Right lobe of liver (tissue), 6 donors: ENCODE data around the gene LRRC45. TPM values are rescaled to one million over a fixed set of nuclear protein-coding genes. Genes with fewer than 3 reads are reported as not detected.

Experiments used
- ATAC-seq, 4 donors: fragments of 200-7000 bp; cut with Tn5 transposase; one replicate each; pipeline ENCODE4 v1.9.1; 2020; ENCODE audit warnings: mild to moderate bottlenecking in 4 of 4, moderate library complexity in 4 of 4
- DNase-seq, 3 donors: peaks; one replicate each; pipeline ENCODE4 v3.0.0-alpha.2; 2020
- H3K27ac ChIP-seq, 3 donors: fragments of 200-600 bp; one replicate each; pipeline ENCODE4 v1.8.0; 2022
- H3K27me3 ChIP-seq, 2 donors: fragments of 200-600 bp; one replicate each; pipeline ENCODE4 v1.8.0; 2022
- H3K36me3 ChIP-seq, 4 donors: fragments of 200-600 bp; sonication (generic) in 1 of 4; one replicate each; pipeline versions ENCODE4 v1.5.1 to v1.8.0; 2017 to 2022; ENCODE audit warnings: control low read depth in 1 of 4
- H3K4me1 ChIP-seq, 4 donors: fragments of 200-600 bp; sonication (generic) in 1 of 4; one replicate each; pipeline versions ENCODE4 v1.5.1 to v1.8.0; 2017 to 2022; ENCODE audit warnings: control low read depth in 1 of 4
- H3K4me3 ChIP-seq, 3 donors: fragments of 200-600 bp; one replicate each; pipeline ENCODE4 v1.8.0; 2022
- H3K9me3 ChIP-seq, 4 donors: fragments of 200-600 bp; sonication (generic) in 1 of 4; one replicate each; pipeline versions ENCODE4 v1.5.1 to v1.8.0; 2017 to 2022; ENCODE audit warnings: control low read depth in 1 of 4
- POLR2A ChIP-seq: fragments of 450-650 bp; IDR thresholded peaks from one replicate; pipeline ENCODE4 v1.6.1; 2017; ENCODE audit warnings: antibody characterized with exemption, mild to moderate bottlenecking
- WGBS: methylation state at CpG from one replicate; pipeline ENCODE4 v1.1.6; 2018; ENCODE audit warnings: low coverage, low lambda C conversion rate; ENCODE audit not compliant: insufficient coverage; ENCODE audit errors: missing lambda C conversion rate; 5-methylcytosine and 5-hydroxymethylcytosine counted together
- intact Hi-C, 2 donors: fragments of 100-400 bp; cut with DNase I; formaldehyde crosslinking; loops; one replicate each; pipeline versions ENCODE4 v1.11.2 to v1.14.1; 2022
- total RNA-seq, 6 experiments: library from RNA; depleted of rRNA in 2 of 6; stranded (reverse); fragments of >200 nt in 2 of 6; fragmentation: NEBNext Ultra II Directional in 3 of 6; extraction: Animal tissue kit (Norgen Biotek cat#: 25700) in 3 of 6; gene quantifications; one replicate each; pipeline versions ENCODE4 v1.1.0 to v1.2.4, GENCODE V29; 2016 to 2023
- TF ChIP-seq, protein P1 (sequence below), 4 donors: fragments of 200-600 bp in 3 of 4; fragments of 450-650 bp in 1 of 4; IDR thresholded peaks; one replicate each; pipeline versions ENCODE4 v1.5.1 to v1.8.0; 2016 to 2022; ENCODE audit warnings: antibody characterized with exemption in 4 of 4, mild to moderate bottlenecking in 2 of 4
- donor health status: DM: no; HTN: yes; CAD: no.
- donor health status: DM: no; HTN: no; CAD: no.
- donor health status: DM: no; HTN: no; CAD: no.
- donor health status: DM: no; HTN: yes; CAD: no.
- donor health status: DM: no; HTN: yes; CAD: no.

LRRC45 gene
- total RNA-seq, 6 experiments from 2014 or later: 4.9 to 15.6 (median 11.9) TPM

DNA sequence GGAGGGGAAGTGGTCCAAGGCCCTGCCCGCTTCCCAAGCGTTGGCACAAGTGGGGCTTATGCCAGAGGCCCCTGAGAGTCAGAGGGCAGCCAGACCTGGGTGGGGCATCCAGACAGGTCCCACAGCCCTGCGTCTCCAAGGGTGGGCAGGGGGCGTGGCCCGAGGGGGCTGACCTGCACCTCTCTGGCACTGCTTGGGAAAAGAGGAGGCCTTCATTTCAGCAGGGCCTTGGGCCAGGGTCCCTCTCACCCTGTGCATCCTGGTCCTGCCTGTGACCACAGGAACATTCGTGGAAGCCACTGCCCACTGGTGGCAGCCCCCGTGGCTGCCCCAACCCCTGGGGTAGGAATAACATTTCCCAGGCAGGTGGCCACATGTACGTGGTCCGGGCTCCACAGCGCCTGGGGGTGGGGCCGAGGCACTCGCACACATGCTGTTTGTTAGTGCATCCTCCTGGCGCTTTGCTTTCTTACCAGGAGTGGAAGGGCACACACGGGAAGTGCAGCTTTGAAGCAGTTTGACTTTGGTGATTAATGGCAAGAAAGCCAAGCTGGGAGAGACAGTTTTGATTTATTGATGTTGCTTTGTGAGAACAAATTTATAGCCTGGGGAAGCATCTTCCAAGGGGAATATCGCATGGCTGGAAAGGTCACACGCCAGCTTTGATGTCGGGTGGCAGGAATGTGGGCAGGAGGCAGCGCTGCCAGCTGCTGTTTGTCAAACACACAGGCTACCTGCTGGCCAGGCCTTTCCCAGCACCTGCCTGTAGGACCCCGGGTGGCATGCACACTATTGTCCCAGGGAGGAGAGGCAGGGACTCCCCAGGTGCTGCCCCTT, 4.7 kb upstream of the LRRC45 start:
- intact Hi-C loops: loop anchor here (5.0 to 10.0 kb wide), 3 partner anchors 56 to 134 kb away; partner anchors contain the start of gene NOTUM (in 1 of the 2)
- DNase-seq (no peak), ATAC-seq (no peak)
- H3K27ac ChIP-seq: no peak overlapping the region
- no peaks in the 10 kb centered on the region for H3K27me3 ChIP-seq
- H3K9me3 ChIP-seq: no peaks in the 10 kb centered on the region
- H3K4me1 ChIP-seq: peaks cover 0 to 16% (median 4%) of the 10 kb centered on the region in 4 donors
- H3K36me3 ChIP-seq: peaks cover 0 to 8% (median 0%) of the 10 kb centered on the region in 4 donors
- TF ChIP-seq POLR2A: no peak
- TF ChIP-seq, protein P1, sequence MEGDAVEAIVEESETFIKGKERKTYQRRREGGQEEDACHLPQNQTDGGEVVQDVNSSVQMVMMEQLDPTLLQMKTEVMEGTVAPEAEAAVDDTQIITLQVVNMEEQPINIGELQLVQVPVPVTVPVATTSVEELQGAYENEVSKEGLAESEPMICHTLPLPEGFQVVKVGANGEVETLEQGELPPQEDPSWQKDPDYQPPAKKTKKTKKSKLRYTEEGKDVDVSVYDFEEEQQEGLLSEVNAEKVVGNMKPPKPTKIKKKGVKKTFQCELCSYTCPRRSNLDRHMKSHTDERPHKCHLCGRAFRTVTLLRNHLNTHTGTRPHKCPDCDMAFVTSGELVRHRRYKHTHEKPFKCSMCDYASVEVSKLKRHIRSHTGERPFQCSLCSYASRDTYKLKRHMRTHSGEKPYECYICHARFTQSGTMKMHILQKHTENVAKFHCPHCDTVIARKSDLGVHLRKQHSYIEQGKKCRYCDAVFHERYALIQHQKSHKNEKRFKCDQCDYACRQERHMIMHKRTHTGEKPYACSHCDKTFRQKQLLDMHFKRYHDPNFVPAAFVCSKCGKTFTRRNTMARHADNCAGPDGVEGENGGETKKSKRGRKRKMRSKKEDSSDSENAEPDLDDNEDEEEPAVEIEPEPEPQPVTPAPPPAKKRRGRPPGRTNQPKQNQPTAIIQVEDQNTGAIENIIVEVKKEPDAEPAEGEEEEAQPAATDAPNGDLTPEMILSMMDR (IDR thresholded peaks at IDR 0.05): no peak
- H3K4me3 ChIP-seq: no peak overlapping the region
- WGBS: no CpG with 5 or more reads among the region's 19 CpGs

DNA sequence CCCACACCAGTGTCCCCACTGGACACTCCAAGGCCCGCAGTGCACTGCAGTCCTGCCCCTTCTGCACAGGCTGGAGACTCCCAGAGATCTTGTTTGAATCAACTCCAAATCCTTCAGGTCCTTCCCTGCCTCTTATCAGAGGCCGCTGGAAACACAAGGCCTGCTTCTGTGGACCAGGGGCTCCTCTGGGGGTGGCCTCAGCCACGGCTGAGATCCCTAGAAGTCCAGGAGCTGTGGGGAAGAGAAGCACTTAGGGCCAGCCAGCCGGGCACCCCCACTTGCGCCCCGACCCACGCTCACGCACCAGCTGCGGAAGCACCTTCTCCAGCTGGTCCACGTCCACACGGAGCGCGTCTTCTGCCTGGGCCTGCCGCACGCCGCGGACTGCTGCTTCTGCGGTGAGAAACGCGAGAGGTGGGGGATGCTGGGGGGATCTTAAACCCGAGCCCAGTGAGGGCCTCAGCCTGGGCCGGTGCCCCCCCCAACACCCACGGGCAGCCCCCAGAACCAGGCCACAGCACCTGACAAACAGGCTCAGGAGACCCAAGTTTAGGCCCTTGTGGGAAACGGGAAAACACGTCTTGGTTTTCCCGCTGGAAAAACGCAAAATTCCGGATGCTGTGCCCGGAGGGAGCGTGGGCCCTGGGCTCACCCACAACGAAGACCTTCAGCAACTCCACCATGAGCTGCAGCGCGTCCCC, 4.0 kb upstream of the LRRC45 start:
- Histone ChIP-seq H3K36me3 (peaks cover 0 to 8% (median 0%) of the 10 kb centered on the region in 4 donors), H3K9me3 (no peaks in the 10 kb centered on the region), H3K4me1 (peaks cover 0 to 24% (median 6%) of the 10 kb centered on the region in 4 donors), H3K27me3 (no peaks in the 10 kb centered on the region), H3K4me3 (no peak overlapping the region), H3K27ac (no peak overlapping the region)
- ATAC-seq (no peak), DNase-seq (no peak)
- 75% methylated on average over 4 of the region's 33 CpGs for WGBS
- intact Hi-C loops: loop anchor here (5.0 to 10.0 kb wide), 3 partner anchors 57 to 134 kb away; partner anchors contain the start of gene NOTUM (in 1 of the 2)
- TF ChIP-seq, protein P1 (IDR thresholded peaks at IDR 0.05): no peak
- TF ChIP-seq POLR2A: no peak

DNA sequence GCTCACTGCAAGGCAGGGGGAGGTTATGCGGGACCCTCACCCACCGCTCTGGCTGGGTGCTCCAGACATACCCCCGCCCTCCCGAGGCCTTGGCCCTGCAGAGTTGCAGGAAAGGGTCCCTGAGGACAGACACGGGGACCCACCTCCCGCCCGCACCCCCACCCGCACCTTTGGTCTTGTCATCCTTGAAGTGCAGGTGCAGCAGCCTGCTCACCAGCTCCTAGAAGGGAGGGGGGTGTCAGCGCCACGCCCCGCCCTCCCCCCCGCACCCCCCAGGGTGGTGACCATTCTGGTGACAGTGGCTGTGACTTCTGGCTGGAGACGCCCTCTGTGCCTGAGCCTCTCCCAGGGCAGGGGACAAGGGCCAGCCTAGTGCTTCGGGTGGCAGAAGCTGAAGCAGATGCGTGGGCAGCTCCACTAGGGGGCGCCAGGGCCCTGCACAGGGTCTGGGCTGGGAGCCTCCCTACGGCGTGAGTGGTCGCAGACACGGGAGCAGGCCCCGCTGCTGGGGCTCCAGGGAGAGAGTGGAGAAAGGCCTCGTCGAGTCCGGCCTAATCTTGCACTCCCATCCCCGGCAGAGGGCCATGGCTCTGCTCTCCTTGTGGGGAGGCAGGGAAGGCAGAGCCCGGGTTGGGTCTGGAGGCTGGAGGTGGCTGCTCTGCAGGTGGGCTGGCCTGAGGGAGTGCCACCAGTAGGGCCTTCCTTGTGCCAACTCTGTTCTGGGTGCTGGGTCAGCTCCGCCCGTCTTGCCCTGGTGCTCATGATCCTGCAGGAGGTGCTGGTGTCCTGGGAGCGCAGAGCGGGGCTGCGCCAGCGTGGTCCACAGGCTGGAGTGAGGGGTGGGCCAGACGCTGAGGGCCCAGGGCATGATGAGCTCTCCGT, 3.2 kb upstream of the LRRC45 start:
- DNase-seq (peak; percentile 65 to 80 (median 79)), ATAC-seq (peak in 2 of 4 donors; percentile 5 to 20)
- no peak for TF ChIP-seq POLR2A
- TF ChIP-seq, protein P1 (IDR thresholded peaks at IDR 0.05): peak; percentile 56 to 75 (median 70)
- Histone ChIP-seq H3K27ac (no peak overlapping the region), H3K36me3 (peaks cover 0 to 8% (median 0%) of the 10 kb centered on the region in 4 donors), H3K27me3 (no peaks in the 10 kb centered on the region), H3K4me1 (peaks cover 0 to 26% (median 7%) of the 10 kb centered on the region in 4 donors), H3K4me3 (no peak overlapping the region), H3K9me3 (no peaks in the 10 kb centered on the region)
- 22% methylated on average over 6 of the region's 34 CpGs for WGBS
- intact Hi-C loops: loop anchor here (5.0 to 10.0 kb wide), 3 partner anchors 58 to 135 kb away; partner anchors contain the start of gene NOTUM (in 1 of the 2)

DNA sequence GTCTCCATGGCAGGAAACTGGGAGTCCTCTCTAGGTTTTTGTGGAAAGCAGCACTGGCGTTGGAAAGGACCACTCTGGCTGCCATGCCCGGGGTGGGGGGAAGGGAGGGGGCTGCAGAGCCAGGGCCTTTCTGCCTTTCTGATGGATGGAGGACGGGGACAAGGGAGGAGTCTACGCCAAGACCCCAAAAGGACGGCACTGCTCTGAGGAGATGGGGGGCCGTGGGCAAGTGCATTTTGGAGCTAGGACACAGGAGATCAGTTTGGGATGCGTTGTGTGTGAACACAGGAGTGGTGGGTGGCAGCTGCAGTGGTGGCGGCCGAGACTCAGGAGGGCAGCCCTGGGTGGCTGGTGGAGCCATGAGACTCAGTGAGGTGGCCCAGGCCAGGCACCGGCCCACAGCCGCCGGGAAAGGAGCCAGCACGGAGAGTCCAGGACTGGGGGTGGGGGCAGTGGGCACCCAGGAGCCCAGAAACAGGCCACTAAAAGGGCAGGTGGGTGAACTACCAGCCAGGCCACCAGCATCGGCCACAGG, 2.5 kb upstream of the LRRC45 start:
- intact Hi-C loops: no loop called here
- H3K27me3 ChIP-seq: no peaks in the 10 kb centered on the region
- ATAC-seq (no peak), DNase-seq (no peak)
- H3K4me1 ChIP-seq: peaks cover 0 to 26% (median 10%) of the 10 kb centered on the region in 4 donors
- TF ChIP-seq, protein P1 (IDR thresholded peaks at IDR 0.05): no peak
- no peak for TF ChIP-seq POLR2A
- peaks cover 0 to 8% (median 0%) of the 10 kb centered on the region in 4 donors for H3K36me3 ChIP-seq
- 68% methylated on average over 9 of the region's 14 CpGs for WGBS
- H3K9me3 ChIP-seq: no peaks in the 10 kb centered on the region
- H3K27ac ChIP-seq: no peak overlapping the region
- H3K4me3 ChIP-seq: no peak overlapping the region
